ENCODE results near the gene BBOF1. TPM values are rescaled to one million over a fixed set of nuclear protein-coding genes. Genes with fewer than 3 reads are reported as not detected.

Gene BBOF1
- total RNA-seq, 2 donors from 2014 or later = 3.3 to 5.7 TPM

DNA sequence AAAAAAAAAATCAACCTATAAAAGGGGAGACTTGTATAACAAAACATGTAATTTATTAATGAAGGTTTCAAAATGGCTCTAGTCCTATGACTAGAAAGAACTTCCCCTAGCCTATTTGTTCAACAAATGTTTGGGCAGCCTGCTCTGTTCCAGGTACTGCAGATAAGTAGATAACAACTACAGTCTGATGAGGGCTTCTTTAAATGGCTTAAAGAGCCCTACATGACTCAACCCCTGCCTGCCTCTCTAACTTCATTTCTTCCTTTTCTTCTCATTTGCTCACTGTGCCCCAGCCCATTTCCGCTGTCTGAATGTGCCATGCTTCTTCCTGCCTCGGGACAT is 43.6 kb downstream of the BBOF1 start:
- no peak for DNase-seq (ENCODE audit: low spot score)
- no peaks in the 10 kb centered on the region for H3K27me3 ChIP-seq
- H3K4me3 ChIP-seq = no peak overlapping the region
- H3K4me1 ChIP-seq = no peaks in the 10 kb centered on the region
- H3K9me3 ChIP-seq = no peaks in the 10 kb centered on the region
- H3K36me3 ChIP-seq = peaks cover 57% of the 10 kb centered on the region
- no peak overlapping the region for H3K27ac ChIP-seq
- TF ChIP-seq, protein P1, sequence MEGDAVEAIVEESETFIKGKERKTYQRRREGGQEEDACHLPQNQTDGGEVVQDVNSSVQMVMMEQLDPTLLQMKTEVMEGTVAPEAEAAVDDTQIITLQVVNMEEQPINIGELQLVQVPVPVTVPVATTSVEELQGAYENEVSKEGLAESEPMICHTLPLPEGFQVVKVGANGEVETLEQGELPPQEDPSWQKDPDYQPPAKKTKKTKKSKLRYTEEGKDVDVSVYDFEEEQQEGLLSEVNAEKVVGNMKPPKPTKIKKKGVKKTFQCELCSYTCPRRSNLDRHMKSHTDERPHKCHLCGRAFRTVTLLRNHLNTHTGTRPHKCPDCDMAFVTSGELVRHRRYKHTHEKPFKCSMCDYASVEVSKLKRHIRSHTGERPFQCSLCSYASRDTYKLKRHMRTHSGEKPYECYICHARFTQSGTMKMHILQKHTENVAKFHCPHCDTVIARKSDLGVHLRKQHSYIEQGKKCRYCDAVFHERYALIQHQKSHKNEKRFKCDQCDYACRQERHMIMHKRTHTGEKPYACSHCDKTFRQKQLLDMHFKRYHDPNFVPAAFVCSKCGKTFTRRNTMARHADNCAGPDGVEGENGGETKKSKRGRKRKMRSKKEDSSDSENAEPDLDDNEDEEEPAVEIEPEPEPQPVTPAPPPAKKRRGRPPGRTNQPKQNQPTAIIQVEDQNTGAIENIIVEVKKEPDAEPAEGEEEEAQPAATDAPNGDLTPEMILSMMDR (IDR thresholded peaks at IDR 0.05) = no peak

DNA sequence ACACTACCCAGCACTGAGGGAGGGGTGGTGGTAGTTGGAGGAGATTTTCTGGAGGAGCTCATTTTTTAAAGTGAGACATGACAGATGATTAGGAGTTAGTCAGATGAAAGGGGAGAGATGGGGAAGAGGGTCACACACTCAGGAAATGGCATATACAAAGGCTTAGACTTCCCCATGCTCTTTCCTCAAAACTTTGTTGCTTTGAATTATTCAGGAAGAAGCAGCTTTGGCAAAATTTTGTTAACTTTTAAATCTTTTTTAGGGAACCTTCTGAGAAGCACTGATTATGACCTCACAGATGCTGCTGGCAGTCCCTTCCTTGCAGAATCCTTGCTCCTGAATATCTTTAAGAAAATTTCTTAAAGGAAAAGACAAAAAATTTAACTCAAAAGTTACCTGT is 45.3 kb downstream of the BBOF1 start:
- Histone ChIP-seq H3K36me3 (peaks cover 58% of the 10 kb centered on the region), H3K4me1 (no peaks in the 10 kb centered on the region), H3K27ac (no peak overlapping the region), H3K27me3 (no peaks in the 10 kb centered on the region), H3K9me3 (no peaks in the 10 kb centered on the region), H3K4me3 (no peak overlapping the region)
- no peak for DNase-seq (ENCODE audit: low spot score)
- TF ChIP-seq, protein P1 (IDR thresholded peaks at IDR 0.05) = no peak

DNA sequence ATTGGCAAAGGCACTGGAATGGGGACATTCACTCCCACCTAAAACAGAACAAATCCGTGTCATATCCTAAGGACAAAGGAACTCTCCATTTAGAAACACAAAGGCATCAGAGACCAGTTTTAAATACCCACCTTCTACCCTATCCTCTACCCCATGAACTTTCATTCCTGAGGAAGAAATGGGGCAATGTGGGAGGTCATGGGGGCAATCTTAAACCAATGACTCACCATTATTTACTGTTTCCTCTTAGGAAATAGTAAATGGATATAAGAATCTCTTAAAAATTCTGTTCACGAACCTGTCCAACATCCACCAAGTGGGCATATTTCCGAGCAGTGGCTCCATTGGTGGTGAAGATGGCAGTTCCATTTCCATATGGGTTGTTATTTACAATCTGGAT is 45.7 kb downstream of the BBOF1 start:
- DNase-seq (ENCODE audit: low spot score) = no peak
- Histone ChIP-seq H3K4me1 (no peaks in the 10 kb centered on the region), H3K36me3 (peaks cover 56% of the 10 kb centered on the region), H3K27me3 (no peaks in the 10 kb centered on the region), H3K4me3 (no peak overlapping the region), H3K9me3 (no peaks in the 10 kb centered on the region), H3K27ac (no peak overlapping the region)
- TF ChIP-seq, protein P1 (IDR thresholded peaks at IDR 0.05) = no peak

DNA sequence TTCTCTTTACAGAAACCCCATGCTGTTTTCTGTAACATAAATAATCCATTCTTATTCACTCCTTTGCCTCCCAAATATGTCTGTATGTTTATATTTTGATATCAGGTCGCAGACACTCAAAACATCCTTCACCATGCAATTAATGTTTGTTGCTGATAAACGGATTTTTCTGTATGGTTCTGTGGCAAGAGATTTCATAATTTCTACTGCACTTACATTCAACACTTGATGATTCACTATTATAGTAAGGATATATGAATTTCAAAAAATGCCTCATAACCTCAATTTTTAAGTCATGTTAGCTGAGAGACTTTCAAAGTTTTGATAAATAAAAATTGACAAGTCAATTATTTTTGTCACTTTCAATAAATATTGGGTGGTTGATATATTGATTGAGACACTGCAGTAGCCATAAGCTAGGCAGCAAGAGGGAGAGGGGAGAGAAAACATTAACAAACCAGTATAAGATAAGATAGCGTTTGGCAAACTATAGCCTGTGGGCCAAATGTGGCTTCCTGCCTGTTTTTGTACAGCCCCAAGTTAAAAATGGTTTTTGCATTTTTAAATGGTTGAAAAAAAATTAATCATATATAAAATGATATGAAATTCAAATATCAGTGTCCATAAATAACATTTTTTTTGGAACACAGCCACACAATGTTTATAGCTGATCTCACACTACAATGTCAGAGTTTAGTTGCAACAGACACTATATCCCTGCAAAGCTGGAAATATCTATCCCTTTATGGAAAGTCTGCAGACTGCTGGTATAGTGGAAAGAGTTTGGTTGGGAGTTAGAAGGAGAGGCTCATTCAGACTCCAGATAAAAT is 46.8 kb downstream of the BBOF1 start:
- DNase-seq (ENCODE audit: low spot score) = no peak
- Histone ChIP-seq H3K27ac (no peak overlapping the region), H3K4me3 (no peak overlapping the region), H3K4me1 (no peaks in the 10 kb centered on the region), H3K9me3 (no peaks in the 10 kb centered on the region), H3K27me3 (no peaks in the 10 kb centered on the region), H3K36me3 (peaks cover 53% of the 10 kb centered on the region)
- TF ChIP-seq, protein P1 (IDR thresholded peaks at IDR 0.05) = no peak

DNA sequence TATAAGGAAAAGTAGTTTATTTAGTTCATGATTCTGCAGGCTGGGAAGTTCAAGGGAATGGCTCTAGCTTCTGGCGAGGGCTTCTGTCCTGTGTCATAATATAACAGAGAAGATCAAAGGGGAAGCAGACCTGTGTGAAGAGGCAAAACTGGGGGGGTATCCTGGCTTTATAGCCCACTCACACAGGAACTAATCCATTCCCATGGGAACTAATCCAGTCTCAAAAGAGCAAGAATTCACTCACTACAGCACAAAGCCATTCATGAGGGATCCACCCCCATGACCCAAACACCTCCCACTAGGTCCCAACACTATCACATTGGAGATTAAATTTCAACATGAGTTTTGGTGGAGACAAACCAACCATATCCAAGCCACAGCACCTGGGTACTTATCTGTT is 58.3 kb downstream of the BBOF1 start:
- H3K36me3 ChIP-seq = peaks cover 9% of the 10 kb centered on the region
- no peaks in the 10 kb centered on the region for H3K27me3 ChIP-seq
- no peak overlapping the region for H3K4me3 ChIP-seq
- H3K9me3 ChIP-seq = no peaks in the 10 kb centered on the region
- TF ChIP-seq, protein P1 (IDR thresholded peaks at IDR 0.05) = no peak
- H3K4me1 ChIP-seq = no peaks in the 10 kb centered on the region
- H3K27ac ChIP-seq = no peak overlapping the region
- no peak for DNase-seq (ENCODE audit: low spot score)
